ENCODE data around the gene ATP9B.

- TF ChIP-seq EZH2 (IDR thresholded peaks at IDR 0.05; ENCODE audit: insufficient read depth, poor library complexity, severe bottlenecking), result no peak
- TF ChIP-seq EZH2phosphoT487 (IDR thresholded peaks at IDR 0.05; ENCODE audit: insufficient read depth, low read depth), result no peak
Observed at GRCh38 chr18:79320216-79320850, 251.1 kb downstream of the ATP9B start.

Measured in GM23248 (cell line).